IPS-11a (cell line): ENCODE data around the gene GALNT9.
"Not testable (repeated sequence)": the region's sequence is repeated elsewhere in the genome, so short reads cannot be mapped to it uniquely, and the experiment has no call there.

Experiments
- H3K4me3 ChIP-seq: one replicate; pipeline ENCODE4 v1.5.1; 2013; ENCODE audit warnings: low read depth, low read length, control low read depth

Gene GALNT9

GRCh38 chr12:132267873-132268272, 61.5 kb downstream of the GALNT9 start:
- no peak overlapping the region for H3K4me3 ChIP-seq

- no peak overlapping the region for H3K4me3 ChIP-seq
Measured at GRCh38 chr12:132266802-132267201, 62.6 kb downstream of the GALNT9 start.

GRCh38 chr12:132266370-132266769, 63.0 kb downstream of the GALNT9 start:
- H3K4me3 ChIP-seq, result no peak overlapping the region

- H3K4me3 ChIP-seq, result not testable (repeated sequence)
Measured at GRCh38 chr12:132265822-132266221, 63.6 kb downstream of the GALNT9 start.

GRCh38 chr12:132265056-132265800, 64.2 kb downstream of the GALNT9 start:
- no peak overlapping the region for H3K4me3 ChIP-seq

- no peak overlapping the region for H3K4me3 ChIP-seq
Measured at GRCh38 chr12:132264086-132265010, 65.0 kb downstream of the GALNT9 start.

- no peak overlapping the region for H3K4me3 ChIP-seq
Measured at GRCh38 chr12:132263451-132264049, 65.8 kb downstream of the GALNT9 start.

- no peak overlapping the region for H3K4me3 ChIP-seq
Measured at GRCh38 chr12:132263061-132263360, 66.4 kb downstream of the GALNT9 start.

- H3K4me3 ChIP-seq, result no peak overlapping the region
Measured at GRCh38 chr12:132262256-132263060, 66.9 kb downstream of the GALNT9 start.

- H3K4me3 ChIP-seq, result no peak overlapping the region
Measured at GRCh38 chr12:132261328-132262138, 67.9 kb downstream of the GALNT9 start.

GRCh38 chr12:132260721-132261120, 68.7 kb downstream of the GALNT9 start:
- H3K4me3 ChIP-seq, result no peak overlapping the region

- no peak overlapping the region for H3K4me3 ChIP-seq
Measured at GRCh38 chr12:132259872-132260695, 69.3 kb downstream of the GALNT9 start.

- H3K4me3 ChIP-seq, result no peak overlapping the region
Measured at GRCh38 chr12:132259364-132259871, 70.0 kb downstream of the GALNT9 start.

- H3K4me3 ChIP-seq, result no peak overlapping the region
Measured at GRCh38 chr12:132258543-132258942, 70.8 kb downstream of the GALNT9 start.

- no peak overlapping the region for H3K4me3 ChIP-seq
Measured at GRCh38 chr12:132257955-132258490, 71.4 kb downstream of the GALNT9 start.

GRCh38 chr12:132257206-132257954, 72.0 kb downstream of the GALNT9 start:
- H3K4me3 ChIP-seq, result no peak overlapping the region

- no peak overlapping the region for H3K4me3 ChIP-seq
Measured at GRCh38 chr12:132256646-132257045, 72.7 kb downstream of the GALNT9 start.

GRCh38 chr12:132255642-132256041, 73.7 kb downstream of the GALNT9 start:
- H3K4me3 ChIP-seq, result no peak overlapping the region
